Measurements from ENCODE around the gene WDR81.

DNA sequence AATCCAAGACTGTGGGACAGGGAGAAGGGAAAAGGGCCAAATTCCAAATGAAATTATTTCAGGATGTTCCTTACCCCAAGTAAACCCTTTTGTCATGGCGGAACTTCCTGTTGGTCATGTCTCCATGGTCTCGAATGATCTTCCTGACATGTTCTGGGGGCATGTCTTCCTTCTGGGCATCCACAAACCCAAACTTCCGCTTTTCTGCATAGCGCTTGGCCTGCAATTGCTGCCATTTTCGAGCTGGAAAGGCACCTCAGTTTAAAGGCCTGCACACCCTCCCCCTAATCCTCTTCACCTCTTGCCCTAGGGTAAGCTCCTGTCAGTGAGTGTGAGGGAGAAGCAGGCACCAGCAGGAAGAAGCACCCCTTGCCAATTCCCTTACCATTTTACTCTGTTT, 41.0 kb upstream of the WDR81 start:
- TF ChIP-seq, protein P1, sequence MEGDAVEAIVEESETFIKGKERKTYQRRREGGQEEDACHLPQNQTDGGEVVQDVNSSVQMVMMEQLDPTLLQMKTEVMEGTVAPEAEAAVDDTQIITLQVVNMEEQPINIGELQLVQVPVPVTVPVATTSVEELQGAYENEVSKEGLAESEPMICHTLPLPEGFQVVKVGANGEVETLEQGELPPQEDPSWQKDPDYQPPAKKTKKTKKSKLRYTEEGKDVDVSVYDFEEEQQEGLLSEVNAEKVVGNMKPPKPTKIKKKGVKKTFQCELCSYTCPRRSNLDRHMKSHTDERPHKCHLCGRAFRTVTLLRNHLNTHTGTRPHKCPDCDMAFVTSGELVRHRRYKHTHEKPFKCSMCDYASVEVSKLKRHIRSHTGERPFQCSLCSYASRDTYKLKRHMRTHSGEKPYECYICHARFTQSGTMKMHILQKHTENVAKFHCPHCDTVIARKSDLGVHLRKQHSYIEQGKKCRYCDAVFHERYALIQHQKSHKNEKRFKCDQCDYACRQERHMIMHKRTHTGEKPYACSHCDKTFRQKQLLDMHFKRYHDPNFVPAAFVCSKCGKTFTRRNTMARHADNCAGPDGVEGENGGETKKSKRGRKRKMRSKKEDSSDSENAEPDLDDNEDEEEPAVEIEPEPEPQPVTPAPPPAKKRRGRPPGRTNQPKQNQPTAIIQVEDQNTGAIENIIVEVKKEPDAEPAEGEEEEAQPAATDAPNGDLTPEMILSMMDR (IDR thresholded peaks at IDR 0.05), result no peak
- TF ChIP-seq EZH2 (IDR thresholded peaks at IDR 0.05; ENCODE audit: borderline replicate concordance, insufficient read depth, low read depth, low read length, poor library complexity, severe bottlenecking), result no peak
